Brain pericyte (primary cell): ENCODE data around the gene RCAN2.

Source experiments
- DNase-seq: peaks from one replicate; pipeline ENCODE4 v3.0.0-alpha.2; 2012; ENCODE audit warnings: low read depth, low spot score

The RCAN2 gene

GRCh38 chr6:46491628-46492547 is 639 bp upstream of the RCAN2 start:
- DNase-seq, result no peak

GRCh38 chr6:46490425-46491200 is 636 bp downstream of the RCAN2 start:
- no peak for DNase-seq

GRCh38 chr6:46486181-46486580 is 5.1 kb downstream of the RCAN2 start:
- DNase-seq, result no peak

GRCh38 chr6:46484081-46484820 is 7.0 kb downstream of the RCAN2 start:
- DNase-seq, result no peak

GRCh38 chr6:46476301-46476700 is 14.9 kb downstream of the RCAN2 start:
- DNase-seq, result no peak

GRCh38 chr6:46473881-46474280 is 17.4 kb downstream of the RCAN2 start:
- DNase-seq, result no peak

GRCh38 chr6:46472243-46472642 is 19.0 kb downstream of the RCAN2 start:
- DNase-seq, result no peak

- DNase-seq, result no peak
These were observed 22.2 kb downstream of the RCAN2 start for GRCh38 chr6:46469021-46469420.

GRCh38 chr6:46468403-46469010 is 22.7 kb downstream of the RCAN2 start:
- no peak for DNase-seq

- DNase-seq, result no peak
These were observed 24.7 kb downstream of the RCAN2 start for GRCh38 chr6:46466570-46466969.

- peak; percentile 24 for DNase-seq
These were observed 25.7 kb downstream of the RCAN2 start for GRCh38 chr6:46465294-46466165.

- DNase-seq, result no peak
These were observed 35.0 kb downstream of the RCAN2 start for GRCh38 chr6:46456297-46456696.

GRCh38 chr6:46454691-46455090 is 36.6 kb downstream of the RCAN2 start:
- no peak for DNase-seq

- peak; percentile 32 for DNase-seq
These were observed 37.4 kb downstream of the RCAN2 start for GRCh38 chr6:46453741-46454316.

- DNase-seq, result peak; percentile 81
These were observed 38.0 kb downstream of the RCAN2 start for GRCh38 chr6:46453216-46453615.

- no peak for DNase-seq
These were observed 38.8 kb downstream of the RCAN2 start for GRCh38 chr6:46452312-46452917.

GRCh38 chr6:46451343-46451742 is 39.9 kb downstream of the RCAN2 start:
- DNase-seq, result no peak

- DNase-seq, result no peak
These were observed 46.3 kb downstream of the RCAN2 start for GRCh38 chr6:46444772-46445454.

GRCh38 chr6:46443623-46444022 is 47.6 kb downstream of the RCAN2 start:
- no peak for DNase-seq
